Measurements from ENCODE around the gene GPD2.
"Not testable (repeated sequence)": the region's sequence is repeated elsewhere in the genome, so short reads cannot be mapped to it uniquely, and the experiment has no call there.

Gene GPD2

GRCh38 chr2:156522864-156523440, 86.8 kb downstream of the GPD2 start:
- no peak for DNase-seq (ENCODE audit: low spot score)
- TF ChIP-seq, protein P1, sequence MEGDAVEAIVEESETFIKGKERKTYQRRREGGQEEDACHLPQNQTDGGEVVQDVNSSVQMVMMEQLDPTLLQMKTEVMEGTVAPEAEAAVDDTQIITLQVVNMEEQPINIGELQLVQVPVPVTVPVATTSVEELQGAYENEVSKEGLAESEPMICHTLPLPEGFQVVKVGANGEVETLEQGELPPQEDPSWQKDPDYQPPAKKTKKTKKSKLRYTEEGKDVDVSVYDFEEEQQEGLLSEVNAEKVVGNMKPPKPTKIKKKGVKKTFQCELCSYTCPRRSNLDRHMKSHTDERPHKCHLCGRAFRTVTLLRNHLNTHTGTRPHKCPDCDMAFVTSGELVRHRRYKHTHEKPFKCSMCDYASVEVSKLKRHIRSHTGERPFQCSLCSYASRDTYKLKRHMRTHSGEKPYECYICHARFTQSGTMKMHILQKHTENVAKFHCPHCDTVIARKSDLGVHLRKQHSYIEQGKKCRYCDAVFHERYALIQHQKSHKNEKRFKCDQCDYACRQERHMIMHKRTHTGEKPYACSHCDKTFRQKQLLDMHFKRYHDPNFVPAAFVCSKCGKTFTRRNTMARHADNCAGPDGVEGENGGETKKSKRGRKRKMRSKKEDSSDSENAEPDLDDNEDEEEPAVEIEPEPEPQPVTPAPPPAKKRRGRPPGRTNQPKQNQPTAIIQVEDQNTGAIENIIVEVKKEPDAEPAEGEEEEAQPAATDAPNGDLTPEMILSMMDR (IDR thresholded peaks at IDR 0.05) = no peak
- Histone ChIP-seq H3K27ac (no peak overlapping the region), H3K4me3 (no peak overlapping the region)

GRCh38 chr2:156526950-156527636, 90.9 kb downstream of the GPD2 start:
- H3K4me3 ChIP-seq = no peak overlapping the region
- TF ChIP-seq, protein P1 (IDR thresholded peaks at IDR 0.05) = no peak
- DNase-seq (ENCODE audit: low spot score) = no peak
- H3K27ac ChIP-seq = no peak overlapping the region

DNA sequence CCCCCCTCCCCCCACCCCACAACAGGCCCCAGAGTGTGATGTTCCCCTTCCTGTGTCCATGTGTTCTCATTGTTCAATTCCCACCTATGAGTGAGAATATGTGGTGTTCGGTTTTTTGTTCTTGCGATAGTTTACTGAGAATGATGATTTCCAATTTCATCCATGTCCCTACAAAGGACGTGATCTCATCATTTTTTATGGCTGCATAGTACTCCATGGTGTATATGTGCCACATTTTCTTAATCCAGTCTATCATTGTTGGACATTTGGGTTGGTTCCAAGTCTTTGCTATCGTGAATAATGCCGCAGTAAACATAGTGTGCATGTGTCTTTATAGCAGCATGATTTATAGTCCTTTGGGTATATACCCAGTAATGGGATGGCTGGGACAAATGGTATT, 92.4 kb downstream of the GPD2 start:
- H3K27ac ChIP-seq; DNase-seq (ENCODE audit: low spot score); H3K4me3 ChIP-seq: not testable (repeated sequence)

- no peak overlapping the region for H3K4me3 ChIP-seq
- TF ChIP-seq, protein P1 (IDR thresholded peaks at IDR 0.05) = no peak
- no peak for DNase-seq (ENCODE audit: low spot score)
- H3K27ac ChIP-seq = no peak overlapping the region
Measured at GRCh38 chr2:156532989-156533388, 96.8 kb downstream of the GPD2 start.

- Histone ChIP-seq H3K4me3 (no peak overlapping the region), H3K27ac (no peak overlapping the region)
- no peak for DNase-seq (ENCODE audit: low spot score)
- TF ChIP-seq, protein P1 (IDR thresholded peaks at IDR 0.05) = no peak
Measured at GRCh38 chr2:156536534-156536933, 100.4 kb downstream of the GPD2 start.

DNA sequence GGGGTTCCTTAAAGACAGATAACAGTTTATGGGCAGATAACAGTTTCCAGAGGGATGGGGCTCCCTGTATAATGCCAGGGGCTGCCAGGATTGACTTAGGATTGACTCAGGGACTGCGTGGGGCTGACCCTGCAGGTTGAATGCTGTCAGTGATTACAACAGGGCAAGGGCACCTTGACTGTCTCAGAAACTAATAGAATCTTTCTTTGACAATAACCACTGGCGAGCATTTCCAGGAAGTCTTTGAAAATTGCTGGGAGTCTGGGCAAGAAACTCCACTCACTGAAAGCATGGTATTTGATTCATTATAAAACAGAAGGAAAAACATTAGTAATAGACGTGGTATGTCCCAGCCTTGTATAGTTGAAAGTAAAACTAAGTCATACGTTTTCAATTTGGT, 101.0 kb downstream of the GPD2 start:
- Histone ChIP-seq H3K27ac (no peak overlapping the region), H3K4me3 (no peak overlapping the region)
- DNase-seq (ENCODE audit: low spot score) = no peak
- TF ChIP-seq, protein P1 (IDR thresholded peaks at IDR 0.05) = no peak

- TF ChIP-seq, protein P1 (IDR thresholded peaks at IDR 0.05) = no peak
- DNase-seq (ENCODE audit: low spot score) = no peak
- Histone ChIP-seq H3K27ac (no peak overlapping the region), H3K4me3 (no peak overlapping the region)
Measured at GRCh38 chr2:156538083-156538504, 101.9 kb downstream of the GPD2 start.
